ENCODE measurements around the gene TTC34.

DNA sequence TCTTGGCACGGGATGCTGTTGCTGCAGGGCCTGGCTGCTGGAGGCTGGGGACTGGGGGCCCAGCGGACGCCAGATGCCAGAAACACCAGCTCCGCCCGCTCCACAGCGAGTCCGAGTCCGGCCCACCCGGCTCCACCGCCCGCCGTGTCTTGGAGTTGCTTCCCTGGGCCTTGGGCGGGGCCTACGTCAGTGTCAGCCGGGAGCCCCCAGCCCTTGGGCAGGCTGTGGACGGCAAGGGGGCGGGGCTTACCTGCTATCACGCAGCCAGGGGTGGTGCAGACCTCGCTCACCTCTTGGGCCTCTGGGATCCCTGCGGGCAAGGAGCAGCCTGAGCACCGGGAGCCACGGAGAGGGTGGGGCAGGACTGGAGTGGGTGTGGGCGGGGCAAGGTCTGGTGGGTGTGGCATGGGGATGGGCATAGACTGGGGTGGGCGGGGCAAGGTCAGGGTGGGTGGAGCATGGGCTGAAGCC lies 190.4 kb downstream of the TTC34 start:
- TF ChIP-seq, protein P1, sequence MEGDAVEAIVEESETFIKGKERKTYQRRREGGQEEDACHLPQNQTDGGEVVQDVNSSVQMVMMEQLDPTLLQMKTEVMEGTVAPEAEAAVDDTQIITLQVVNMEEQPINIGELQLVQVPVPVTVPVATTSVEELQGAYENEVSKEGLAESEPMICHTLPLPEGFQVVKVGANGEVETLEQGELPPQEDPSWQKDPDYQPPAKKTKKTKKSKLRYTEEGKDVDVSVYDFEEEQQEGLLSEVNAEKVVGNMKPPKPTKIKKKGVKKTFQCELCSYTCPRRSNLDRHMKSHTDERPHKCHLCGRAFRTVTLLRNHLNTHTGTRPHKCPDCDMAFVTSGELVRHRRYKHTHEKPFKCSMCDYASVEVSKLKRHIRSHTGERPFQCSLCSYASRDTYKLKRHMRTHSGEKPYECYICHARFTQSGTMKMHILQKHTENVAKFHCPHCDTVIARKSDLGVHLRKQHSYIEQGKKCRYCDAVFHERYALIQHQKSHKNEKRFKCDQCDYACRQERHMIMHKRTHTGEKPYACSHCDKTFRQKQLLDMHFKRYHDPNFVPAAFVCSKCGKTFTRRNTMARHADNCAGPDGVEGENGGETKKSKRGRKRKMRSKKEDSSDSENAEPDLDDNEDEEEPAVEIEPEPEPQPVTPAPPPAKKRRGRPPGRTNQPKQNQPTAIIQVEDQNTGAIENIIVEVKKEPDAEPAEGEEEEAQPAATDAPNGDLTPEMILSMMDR (IDR thresholded peaks at IDR 0.05), result no peak
- TF ChIP-seq ZFX (IDR thresholded peaks at IDR 0.05; ENCODE audit: borderline replicate concordance), result no peak
